Measurements from ENCODE around the gene SAP30BP. TPM values are rescaled to one million over a fixed set of nuclear protein-coding genes. Genes with fewer than 3 reads are reported as not detected.

Gene SAP30BP
- total RNA-seq, 1 donor from 2014 or later: 125 TPM

DNA sequence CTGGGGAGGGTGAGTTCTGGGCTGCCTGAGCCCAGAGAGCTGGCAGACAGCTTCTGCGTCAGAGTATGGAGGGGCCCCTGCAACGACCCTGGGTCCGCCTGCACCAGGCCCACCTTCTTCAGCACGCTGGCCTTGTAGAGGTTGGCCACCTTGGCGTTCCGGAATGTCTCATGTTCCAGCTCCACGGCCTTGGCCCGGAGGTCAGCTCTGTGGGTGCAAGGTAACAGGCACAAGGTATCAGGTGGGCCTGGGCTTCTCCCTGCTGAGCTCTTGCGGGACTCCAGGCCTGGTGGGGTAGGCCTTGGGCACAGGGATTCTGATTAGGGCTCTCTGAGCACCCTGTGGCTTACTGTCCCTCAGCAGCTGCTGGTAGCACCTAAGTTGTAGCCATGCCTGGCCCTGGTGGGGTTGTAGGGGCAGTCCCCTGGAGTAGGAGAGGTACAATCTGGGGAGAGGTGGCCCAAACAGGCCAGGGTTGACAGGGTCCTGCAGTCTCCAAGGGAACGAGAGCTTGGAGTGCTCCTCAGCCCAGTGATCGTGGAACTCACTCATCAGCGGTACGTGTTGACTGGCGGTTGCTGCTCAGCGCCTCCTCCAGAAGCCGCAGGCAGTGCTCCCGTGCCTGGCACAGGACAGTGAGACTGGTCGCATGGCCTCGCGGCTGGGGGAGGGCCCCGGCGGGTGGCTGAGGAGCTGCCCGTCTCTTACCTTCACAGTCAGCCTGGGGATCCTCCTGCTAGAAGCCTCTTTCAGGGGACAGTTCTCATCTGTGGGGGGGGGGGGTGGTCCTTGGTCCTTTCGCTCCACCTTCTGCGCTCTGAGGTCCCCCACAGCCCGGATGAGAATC, 36.8 kb upstream of the SAP30BP start:
- DNase-seq (ENCODE audit: low spot score): no peak
- TF ChIP-seq, protein P1, sequence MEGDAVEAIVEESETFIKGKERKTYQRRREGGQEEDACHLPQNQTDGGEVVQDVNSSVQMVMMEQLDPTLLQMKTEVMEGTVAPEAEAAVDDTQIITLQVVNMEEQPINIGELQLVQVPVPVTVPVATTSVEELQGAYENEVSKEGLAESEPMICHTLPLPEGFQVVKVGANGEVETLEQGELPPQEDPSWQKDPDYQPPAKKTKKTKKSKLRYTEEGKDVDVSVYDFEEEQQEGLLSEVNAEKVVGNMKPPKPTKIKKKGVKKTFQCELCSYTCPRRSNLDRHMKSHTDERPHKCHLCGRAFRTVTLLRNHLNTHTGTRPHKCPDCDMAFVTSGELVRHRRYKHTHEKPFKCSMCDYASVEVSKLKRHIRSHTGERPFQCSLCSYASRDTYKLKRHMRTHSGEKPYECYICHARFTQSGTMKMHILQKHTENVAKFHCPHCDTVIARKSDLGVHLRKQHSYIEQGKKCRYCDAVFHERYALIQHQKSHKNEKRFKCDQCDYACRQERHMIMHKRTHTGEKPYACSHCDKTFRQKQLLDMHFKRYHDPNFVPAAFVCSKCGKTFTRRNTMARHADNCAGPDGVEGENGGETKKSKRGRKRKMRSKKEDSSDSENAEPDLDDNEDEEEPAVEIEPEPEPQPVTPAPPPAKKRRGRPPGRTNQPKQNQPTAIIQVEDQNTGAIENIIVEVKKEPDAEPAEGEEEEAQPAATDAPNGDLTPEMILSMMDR (IDR thresholded peaks at IDR 0.05; ENCODE audit: unreplicated experiment): no peak
- Mint-ChIP-seq H3K4me1 (ENCODE audit: unreplicated experiment) (peaks cover 8% of the 10 kb centered on the region), H3K27me3 (ENCODE audit: unreplicated experiment) (peaks cover 10% of the 10 kb centered on the region), H3K9me3 (ENCODE audit: unreplicated experiment) (no peaks in the 10 kb centered on the region), H3K27ac (ENCODE audit: unreplicated experiment) (no peak overlapping the region), H3K36me3 (ENCODE audit: low read depth, unreplicated experiment) (peaks cover 8% of the 10 kb centered on the region), H3K4me3 (ENCODE audit: unreplicated experiment) (no peak overlapping the region)

DNA sequence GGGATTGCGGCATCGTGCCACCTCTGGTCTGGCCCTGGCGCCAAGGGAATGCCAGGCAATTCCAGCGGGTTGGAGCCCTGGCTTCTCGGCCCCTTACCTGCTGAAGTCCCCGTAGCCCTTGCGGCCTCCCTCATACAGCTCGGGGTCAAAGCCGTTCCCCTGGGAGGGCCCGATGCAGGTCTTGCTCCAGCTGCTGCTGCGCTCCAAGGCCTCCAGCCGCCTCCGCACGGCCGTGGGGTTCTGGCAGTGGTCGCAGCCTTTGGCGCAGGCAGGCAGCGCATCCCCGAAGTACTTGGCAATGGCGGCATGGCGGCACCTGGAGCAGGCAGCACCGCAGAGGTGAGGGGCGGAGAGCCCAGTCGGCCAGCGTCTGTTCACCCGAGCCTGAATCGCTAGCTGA, 35.8 kb upstream of the SAP30BP start:
- TF ChIP-seq, protein P1 (IDR thresholded peaks at IDR 0.05; ENCODE audit: unreplicated experiment): no peak
- peaks cover 10% of the 10 kb centered on the region for H3K27me3 Mint-ChIP-seq (ENCODE audit: unreplicated experiment)
- H3K4me1 Mint-ChIP-seq (ENCODE audit: unreplicated experiment): peaks cover 8% of the 10 kb centered on the region
- no peak for DNase-seq (ENCODE audit: low spot score)
- no peak overlapping the region for H3K27ac Mint-ChIP-seq (ENCODE audit: unreplicated experiment)
- no peak overlapping the region for H3K4me3 Mint-ChIP-seq (ENCODE audit: unreplicated experiment)
- H3K9me3 Mint-ChIP-seq (ENCODE audit: unreplicated experiment): no peaks in the 10 kb centered on the region
- H3K36me3 Mint-ChIP-seq (ENCODE audit: low read depth, unreplicated experiment): peaks cover 8% of the 10 kb centered on the region

GRCh38 chr17:75632428-75632827, 34.7 kb upstream of the SAP30BP start:
- TF ChIP-seq, protein P1 (IDR thresholded peaks at IDR 0.05; ENCODE audit: unreplicated experiment): no peak
- Mint-ChIP-seq H3K4me3 (ENCODE audit: unreplicated experiment) (peak overlapping the region; percentile 63), H3K36me3 (ENCODE audit: low read depth, unreplicated experiment) (peaks cover 8% of the 10 kb centered on the region), H3K9me3 (ENCODE audit: unreplicated experiment) (no peaks in the 10 kb centered on the region), H3K27me3 (ENCODE audit: unreplicated experiment) (peaks cover 9% of the 10 kb centered on the region), H3K4me1 (ENCODE audit: unreplicated experiment) (peaks cover 8% of the 10 kb centered on the region), H3K27ac (ENCODE audit: unreplicated experiment) (peak overlapping the region; percentile 52)
- DNase-seq (ENCODE audit: low spot score): no peak

DNA sequence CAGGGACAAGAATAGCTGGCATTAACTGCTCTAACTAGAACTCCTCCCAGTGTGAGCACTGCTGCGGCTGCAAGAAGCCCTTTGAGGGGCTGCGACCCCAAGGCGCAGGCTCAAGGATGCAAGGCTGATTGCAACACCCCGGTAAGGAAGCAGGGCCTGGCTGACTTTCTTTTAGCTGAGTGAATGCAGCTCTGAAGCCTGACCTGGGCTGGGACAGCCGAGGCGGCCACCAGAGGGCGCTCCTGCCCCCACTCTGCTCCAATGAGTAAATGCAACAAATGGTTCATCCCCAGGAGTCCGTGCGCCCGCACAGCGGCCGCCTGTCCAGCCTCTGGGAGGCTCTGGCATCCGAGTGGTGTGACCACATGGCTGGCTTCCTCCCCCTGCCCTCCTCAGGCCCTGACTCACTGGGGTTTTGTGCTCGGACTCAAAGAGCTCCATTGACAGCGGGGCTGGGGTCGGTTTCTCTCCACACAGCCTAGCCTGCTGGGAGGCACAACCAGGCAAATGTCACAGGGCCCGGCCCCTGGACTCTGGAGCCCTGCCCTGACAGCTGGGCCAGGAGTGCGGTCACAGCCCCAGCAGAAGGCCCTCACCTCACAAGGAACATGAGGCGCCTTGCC, 34.2 kb upstream of the SAP30BP start, which contains the start of gene SMIM5:
SMIM5 (plus strand) TSS at position 572 of the 623 bp plus-strand sequence. CDS start 6,768 bp downstream, outside the sequence.
- DNase-seq (ENCODE audit: low spot score): peak; percentile 94
- peaks cover 8% of the 10 kb centered on the region for H3K27me3 Mint-ChIP-seq (ENCODE audit: unreplicated experiment)
- TF ChIP-seq, protein P1 (IDR thresholded peaks at IDR 0.05; ENCODE audit: unreplicated experiment): peak; percentile 89
- peaks cover 8% of the 10 kb centered on the region for H3K36me3 Mint-ChIP-seq (ENCODE audit: low read depth, unreplicated experiment)
- peak within 1 kb of the TSS; percentile 63 for H3K4me3 Mint-ChIP-seq (ENCODE audit: unreplicated experiment)
- no peaks in the 10 kb centered on the region for H3K9me3 Mint-ChIP-seq (ENCODE audit: unreplicated experiment)
- H3K27ac Mint-ChIP-seq (ENCODE audit: unreplicated experiment): peak within 1 kb of the TSS; percentile 61
- peaks cover 8% of the 10 kb centered on the region for H3K4me1 Mint-ChIP-seq (ENCODE audit: unreplicated experiment)

Measured in endothelial cell (in vitro differentiated cells).